Hepatocyte (in vitro differentiated cells): ENCODE measurements around the gene OTOGL.

ENCODE experiments used
- CTCF ChIP-seq: fragments of 200-600 bp; sonication (generic); IDR thresholded peaks from 2 replicates; pipeline ENCODE4 v1.5.1; 2016; ENCODE audit warnings: antibody characterized with exemption, mild to moderate bottlenecking; ENCODE audit not compliant: poor library complexity
- EZH2phosphoT487 ChIP-seq: fragments of 200-600 bp; sonication (generic); IDR thresholded peaks from one replicate; pipeline ENCODE4 v1.6.1; 2018; ENCODE audit warnings: antibody characterized with exemption, mild to moderate bottlenecking, low read depth, moderate library complexity; ENCODE audit not compliant: unreplicated experiment, severe bottlenecking

- TF ChIP-seq CTCF, result no peak
- TF ChIP-seq EZH2phosphoT487, result no peak
Observed at GRCh38 chr12:80162177-80162576, 62.8 kb downstream of the OTOGL start.
